Measurements from ENCODE around the gene SORCS2. TPM values are rescaled to one million over a fixed set of nuclear protein-coding genes. Genes with fewer than 3 reads are reported as not detected.

Gene SORCS2
- polyA plus RNA-seq, 1 donor (not counting 4 experiments of a cell fraction or from before 2014, with no cell fraction given): 0.09 TPM

DNA sequence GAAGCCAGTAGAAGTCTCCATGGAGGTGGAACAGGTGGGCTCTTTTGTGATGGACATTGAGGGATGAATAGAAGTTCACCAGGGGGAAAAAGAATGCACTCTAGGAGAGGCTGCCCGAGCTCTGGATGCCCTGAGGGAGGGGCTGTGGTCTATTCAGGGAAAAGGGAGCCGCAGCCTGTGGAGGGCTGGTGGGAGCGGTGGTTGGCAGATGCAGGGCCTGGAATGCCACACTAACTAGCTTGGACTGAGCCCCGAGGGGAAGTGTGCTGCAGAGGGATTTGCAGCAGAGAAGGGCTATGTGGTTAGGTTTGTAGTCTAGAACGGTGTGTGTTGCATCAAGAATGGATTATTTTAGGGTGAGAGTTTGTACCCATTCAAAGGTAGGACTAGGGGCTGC lies 271.9 kb downstream of the SORCS2 start:
- H3K4me1 ChIP-seq (ENCODE audit: control insufficient read depth, extremely low read depth, insufficient read depth, low read length): no peaks in the 10 kb centered on the region
- TF ChIP-seq CTCF (optimal IDR thresholded peaks at IDR 0.05 in 1 of 3, IDR thresholded peaks at IDR 0.05 in 1 of 3, conservative IDR thresholded peaks at IDR 0.05 in 1 of 3; ENCODE audit: extremely low read depth in 1 of 3, insufficient read depth in 2 of 3, low read length in 3 of 3): no peak
- TF ChIP-seq EZH2 (IDR thresholded peaks at IDR 0.05; ENCODE audit: low read length): no peak
- no peaks in the 10 kb centered on the region for H3K9me1 ChIP-seq (ENCODE audit: control insufficient read depth, extremely low read depth, insufficient read depth, low read length)
- no peak overlapping the region for H3K9ac ChIP-seq (ENCODE audit: control insufficient read depth, extremely low read depth, insufficient read depth, low read length)
- H3K27me3 ChIP-seq (ENCODE audit: control insufficient read depth, extremely low read depth, insufficient read depth, low read length): no peaks in the 10 kb centered on the region
- H3K27ac ChIP-seq (ENCODE audit: control insufficient read depth, insufficient read depth, low read length): no peak overlapping the region
- H3K79me2 ChIP-seq (ENCODE audit: control insufficient read depth, insufficient read depth, low read length): no peaks in the 10 kb centered on the region
- no peaks in the 10 kb centered on the region for H4K20me1 ChIP-seq (ENCODE audit: control insufficient read depth, extremely low read depth, insufficient read depth, low read length)
- H3K9me3 ChIP-seq (ENCODE audit: control insufficient read depth, low read depth, low read length): peaks cover 3% of the 10 kb centered on the region
- no peak overlapping the region for H2AFZ ChIP-seq (ENCODE audit: control insufficient read depth, low read length)
- dilution Hi-C loops (cut with MboI; ENCODE audit: extremely low pct_ligation_motif_present, low sequenced_read_pairs): no loop called here
- no peak overlapping the region for H3K4me2 ChIP-seq (ENCODE audit: control insufficient read depth, extremely low read depth, insufficient read depth, low read depth, low read length)
- no peaks in the 10 kb centered on the region for H3K36me3 ChIP-seq (ENCODE audit: control insufficient read depth in 2 of 2, extremely low read depth in 1 of 2, insufficient read depth in 2 of 2, low read length in 2 of 2)
- FAIRE-seq (no peak), DNase-seq (ENCODE audit: low read depth, low spot score) (no peak)
- H3K4me3 ChIP-seq (ENCODE audit: control insufficient read depth in 2 of 3, extremely low read depth in 1 of 3, insufficient read depth in 2 of 3, low read depth in 1 of 3, low read length in 3 of 3): no peak overlapping the region

DNA sequence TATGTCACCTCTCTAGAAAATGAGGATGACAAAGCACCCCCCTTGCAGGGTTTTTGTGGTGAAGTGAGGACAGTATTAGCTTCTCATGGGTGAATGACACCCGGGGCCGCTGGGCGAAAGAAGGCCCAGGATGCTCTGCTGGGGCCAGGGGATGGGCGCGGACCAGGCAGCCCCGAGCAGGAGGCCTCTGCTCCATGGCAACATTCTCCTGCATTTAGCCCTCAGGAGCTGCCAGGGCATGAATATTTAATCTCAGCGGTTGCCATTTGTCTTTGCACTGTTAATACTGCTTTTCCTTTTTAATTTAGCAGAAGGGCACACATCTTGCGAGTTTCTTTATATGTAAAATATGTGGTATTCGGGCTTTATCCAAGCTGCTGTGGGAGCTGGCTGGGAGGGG lies 272.7 kb downstream of the SORCS2 start:
- TF ChIP-seq CTCF (optimal IDR thresholded peaks at IDR 0.05 in 1 of 3, IDR thresholded peaks at IDR 0.05 in 1 of 3, conservative IDR thresholded peaks at IDR 0.05 in 1 of 3; ENCODE audit: extremely low read depth in 1 of 3, insufficient read depth in 2 of 3, low read length in 3 of 3): no peak
- TF ChIP-seq EZH2 (IDR thresholded peaks at IDR 0.05; ENCODE audit: low read length): no peak
- Histone ChIP-seq H3K4me3 (ENCODE audit: control insufficient read depth in 2 of 3, extremely low read depth in 1 of 3, insufficient read depth in 2 of 3, low read depth in 1 of 3, low read length in 3 of 3) (no peak overlapping the region), H3K4me1 (ENCODE audit: control insufficient read depth, extremely low read depth, insufficient read depth, low read length) (no peaks in the 10 kb centered on the region), H3K27ac (ENCODE audit: control insufficient read depth, insufficient read depth, low read length) (no peak overlapping the region), H3K9me1 (ENCODE audit: control insufficient read depth, extremely low read depth, insufficient read depth, low read length) (no peaks in the 10 kb centered on the region), H3K4me2 (ENCODE audit: control insufficient read depth, extremely low read depth, insufficient read depth, low read depth, low read length) (no peak overlapping the region), H3K27me3 (ENCODE audit: control insufficient read depth, extremely low read depth, insufficient read depth, low read length) (no peaks in the 10 kb centered on the region), H4K20me1 (ENCODE audit: control insufficient read depth, extremely low read depth, insufficient read depth, low read length) (no peaks in the 10 kb centered on the region), H3K9ac (ENCODE audit: control insufficient read depth, extremely low read depth, insufficient read depth, low read length) (no peak overlapping the region), H3K36me3 (ENCODE audit: control insufficient read depth in 2 of 2, extremely low read depth in 1 of 2, insufficient read depth in 2 of 2, low read length in 2 of 2) (no peaks in the 10 kb centered on the region), H3K9me3 (ENCODE audit: control insufficient read depth, low read depth, low read length) (peaks cover 3% of the 10 kb centered on the region), H2AFZ (ENCODE audit: control insufficient read depth, low read length) (no peak overlapping the region), H3K79me2 (ENCODE audit: control insufficient read depth, insufficient read depth, low read length) (no peaks in the 10 kb centered on the region)
- no peak for DNase-seq (ENCODE audit: low read depth, low spot score)
- FAIRE-seq: no peak
- dilution Hi-C loops (cut with MboI; ENCODE audit: extremely low pct_ligation_motif_present, low sequenced_read_pairs): no loop called here

All from keratinocyte (primary cell).